Nasal cavity respiratory epithelium epithelial cell of viscerocranial mucosa (primary cell): ENCODE data around the gene ANKRD42. TPM values are rescaled to one million over a fixed set of nuclear protein-coding genes. Genes with fewer than 3 reads are reported as not detected.

ENCODE experiments used
- total RNA-seq: library from RNA; depleted of rRNA; stranded (reverse); fragments of >200 nt; gene quantifications from 2 replicates; pipeline ENCODE4 v1.2.3, GENCODE V29; 2014

Gene ANKRD42
- 9.2 and 11.9 TPM in 2 replicates for total RNA-seq

DNA sequence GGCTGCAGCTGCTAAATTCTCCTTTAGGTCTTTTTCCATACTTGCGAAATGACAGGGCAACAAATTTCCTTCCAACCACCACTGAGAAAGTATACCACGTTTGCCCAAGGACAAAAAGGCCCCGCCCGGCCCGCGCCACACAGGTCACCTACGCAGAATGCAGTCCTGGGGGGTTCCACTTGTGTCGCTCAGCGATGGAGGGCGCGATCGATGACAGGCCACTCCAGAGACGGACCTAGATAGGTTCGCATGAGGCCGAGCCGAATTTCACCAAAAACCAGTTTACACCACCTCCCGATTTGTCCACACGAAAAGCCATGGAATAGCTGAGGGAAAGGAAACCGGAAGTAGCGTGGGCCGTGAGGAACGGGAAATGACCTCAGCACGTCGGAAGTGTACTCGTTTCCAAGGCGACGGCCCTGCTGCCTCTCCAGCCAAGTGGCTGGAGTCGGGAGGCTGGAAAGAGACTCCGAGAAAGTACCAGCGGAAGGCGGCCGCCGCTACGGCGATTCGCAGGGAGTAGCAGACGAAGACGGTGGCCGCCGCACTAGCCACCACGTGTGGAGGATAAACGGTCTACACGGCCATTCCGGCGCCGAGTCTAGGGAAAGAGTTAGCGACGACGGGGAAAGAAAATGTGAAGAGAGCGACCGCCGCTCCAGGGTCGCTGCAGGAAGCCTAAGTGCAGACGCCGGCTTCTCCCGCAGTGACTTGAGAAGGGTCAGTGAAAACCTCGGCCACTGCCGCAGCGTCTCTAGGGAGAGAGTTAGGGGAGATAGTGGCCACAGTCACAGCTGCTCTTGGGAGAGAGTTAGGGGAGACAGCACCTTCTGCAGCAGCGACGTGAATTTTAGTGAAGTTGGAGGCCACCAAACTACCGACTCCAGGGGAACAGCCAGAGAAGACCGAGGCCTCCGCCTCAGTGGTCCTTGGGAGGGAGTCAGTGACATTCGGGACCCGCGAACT, at the start of gene ANKRD42:
Gene ANKRD42, plus strand, starts transcription at position 398 of the 966 bp plus-strand sequence. CDS start 959 bp downstream, outside the sequence.

DNA sequence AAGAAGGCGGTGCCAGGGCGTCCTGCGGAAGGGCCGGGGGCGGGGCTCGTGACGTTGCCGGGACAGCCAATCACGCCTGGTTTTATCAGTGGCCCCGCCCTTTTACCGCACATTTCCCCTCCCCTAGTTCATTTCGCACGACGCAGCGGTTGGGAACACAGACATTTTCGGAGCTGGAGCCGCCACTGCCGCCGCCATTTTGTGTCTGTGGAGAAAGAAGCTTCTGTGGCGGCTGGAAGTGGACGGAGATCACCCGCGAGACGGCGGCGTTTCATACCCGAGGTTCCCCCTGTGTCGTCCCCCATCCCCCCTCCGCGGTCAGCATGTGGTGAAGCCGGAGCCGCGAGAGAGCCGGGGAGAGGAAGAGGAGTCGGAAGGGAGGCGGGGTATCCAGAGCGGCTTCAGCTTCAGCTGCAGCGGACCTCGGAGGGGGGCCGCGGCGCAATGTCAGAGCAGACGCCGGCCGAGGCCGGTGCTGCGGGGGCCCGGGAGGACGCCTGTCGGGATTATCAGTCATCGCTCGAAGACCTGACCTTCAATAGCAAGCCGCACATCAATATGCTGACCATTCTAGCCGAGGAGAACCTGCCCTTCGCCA, 36.4 kb upstream of the ANKRD42 start, which contains the start of gene PCF11:
Gene PCF11, plus strand, starts transcription at position 136 of the 598 bp plus-strand sequence. Its CDS starts 309 bp downstream, at position 445.

DNA sequence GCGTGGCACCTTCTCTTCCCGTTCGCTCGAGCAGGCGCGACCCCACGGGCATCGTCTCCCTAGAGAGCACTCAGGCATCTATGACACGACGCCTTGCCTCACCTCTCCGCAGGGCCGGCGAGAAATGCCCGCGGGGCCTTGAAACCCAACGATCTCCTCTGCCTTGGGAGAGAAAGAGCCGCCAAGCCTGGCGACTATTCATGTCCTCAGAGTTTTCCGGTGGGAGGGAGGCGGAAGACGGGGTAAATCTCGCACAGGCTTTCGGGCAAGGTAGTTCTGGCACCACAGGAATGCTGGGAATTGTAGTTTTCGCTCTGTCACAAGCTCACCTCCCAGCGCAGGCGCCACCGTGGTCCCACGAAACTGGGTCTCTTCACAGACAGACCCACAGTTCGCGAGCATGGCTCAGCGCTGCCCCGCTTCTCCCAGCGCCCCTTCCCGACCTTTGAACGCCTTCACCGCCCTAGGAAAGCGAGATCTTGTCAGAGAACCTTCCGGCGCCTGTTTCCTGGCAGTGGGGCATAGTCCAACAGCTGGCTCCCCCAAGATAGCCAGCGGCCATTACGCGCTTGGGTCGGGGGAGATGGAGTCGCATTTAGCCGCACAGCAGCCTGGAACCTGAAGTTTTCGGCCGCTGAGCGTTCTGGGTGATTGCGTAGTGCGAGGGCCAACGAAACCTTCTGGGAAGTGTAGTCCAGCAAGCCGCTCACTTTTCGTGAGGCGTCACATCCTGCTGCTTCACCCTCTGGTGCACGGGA, 92.4 kb downstream of the ANKRD42 start, which contains the start of gene CCDC90B:
Gene CCDC90B, minus strand, starts transcription at position 597 of the 758 bp plus-strand sequence. Its CDS starts 395 bp downstream, at position 202.

Other genes starting within 250 kb of the ANKRD42 start
- gene RAB30, start 121.8 kb upstream of the ANKRD42 start, total RNA-seq = 4.1 and 7.9 TPM in 2 replicates
- gene PCF11, start 36.6 kb upstream of the ANKRD42 start, total RNA-seq = 29.0 and 50.3 TPM in 2 replicates
- gene CCDC90B, start 92.7 kb downstream of the ANKRD42 start, total RNA-seq = 62.9 and 68.6 TPM in 2 replicates